ENCODE data around the gene MCM5. TPM values are rescaled to one million over a fixed set of nuclear protein-coding genes. Genes with fewer than 3 reads are reported as not detected.

MCM5 gene
- total and polyA plus RNA-seq, 2 experiments from 2014 or later = 288 to 325 TPM

GRCh38 chr22:35464399-35464798 is 64.5 kb downstream of the MCM5 start:
- H3K4me1 Mint-ChIP-seq = peaks cover 9% of the 10 kb centered on the region; the same call in 2 of the 3 replicates

GRCh38 chr22:35465109-35465701 is 65.3 kb downstream of the MCM5 start:
- Mint-ChIP-seq H3K4me1 (peaks cover 9% of the 10 kb centered on the region; the same call in 2 of the 3 replicates), H3K27ac (no peak overlapping the region), H3K4me3 (no peak overlapping the region), H3K27me3 (ENCODE audit: insufficient read depth, low read depth, poor library complexity) (peaks cover 6% of the 10 kb centered on the region), H3K9me3 (peaks cover 5% of the 10 kb centered on the region; the same call in 1 of the 3 replicates), H3K36me3 (ENCODE audit: low read depth) (peaks cover 6% of the 10 kb centered on the region)
- no peak overlapping the region for H2AFZ ChIP-seq
- H3K27ac ChIP-seq (ENCODE audit: low read depth) = no peak overlapping the region
- ATAC-seq (peak; percentile 60), DNase-seq (ENCODE audit: low spot score) (no peak)
- no peaks in the 10 kb centered on the region for H3K27me3 ChIP-seq (ENCODE audit: insufficient read depth)
- no peaks in the 10 kb centered on the region for H3K36me3 ChIP-seq (ENCODE audit: insufficient read depth)
- no peak overlapping the region for H3K4me3 ChIP-seq
- TF ChIP-seq JUNB (IDR thresholded peaks at IDR 0.05; ENCODE audit: unreplicated experiment) (no peak), POLR2AphosphoS5 (IDR thresholded peaks at IDR 0.05; ENCODE audit: low read depth) (no peak), CREB1 (CRISPR knock-in tag; IDR thresholded peaks at IDR 0.05; ENCODE audit: low read depth) (no peak), STAT1 (IDR thresholded peaks at IDR 0.05; ENCODE audit: unreplicated experiment) (no peak), ZNF114 (CRISPR knock-in tag; IDR thresholded peaks at IDR 0.05) (no peak), ZNF331 (CRISPR knock-in tag; IDR thresholded peaks at IDR 0.05; ENCODE audit: low read depth) (no peak), EZH2 (IDR thresholded peaks at IDR 0.05; ENCODE audit: low read depth, unreplicated experiment) (no peak), EZH2phosphoT487 (IDR thresholded peaks at IDR 0.05; ENCODE audit: unreplicated experiment) (no peak)
- TF ChIP-seq, protein P1, sequence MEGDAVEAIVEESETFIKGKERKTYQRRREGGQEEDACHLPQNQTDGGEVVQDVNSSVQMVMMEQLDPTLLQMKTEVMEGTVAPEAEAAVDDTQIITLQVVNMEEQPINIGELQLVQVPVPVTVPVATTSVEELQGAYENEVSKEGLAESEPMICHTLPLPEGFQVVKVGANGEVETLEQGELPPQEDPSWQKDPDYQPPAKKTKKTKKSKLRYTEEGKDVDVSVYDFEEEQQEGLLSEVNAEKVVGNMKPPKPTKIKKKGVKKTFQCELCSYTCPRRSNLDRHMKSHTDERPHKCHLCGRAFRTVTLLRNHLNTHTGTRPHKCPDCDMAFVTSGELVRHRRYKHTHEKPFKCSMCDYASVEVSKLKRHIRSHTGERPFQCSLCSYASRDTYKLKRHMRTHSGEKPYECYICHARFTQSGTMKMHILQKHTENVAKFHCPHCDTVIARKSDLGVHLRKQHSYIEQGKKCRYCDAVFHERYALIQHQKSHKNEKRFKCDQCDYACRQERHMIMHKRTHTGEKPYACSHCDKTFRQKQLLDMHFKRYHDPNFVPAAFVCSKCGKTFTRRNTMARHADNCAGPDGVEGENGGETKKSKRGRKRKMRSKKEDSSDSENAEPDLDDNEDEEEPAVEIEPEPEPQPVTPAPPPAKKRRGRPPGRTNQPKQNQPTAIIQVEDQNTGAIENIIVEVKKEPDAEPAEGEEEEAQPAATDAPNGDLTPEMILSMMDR (conservative IDR thresholded peaks at IDR 0.05; ENCODE audit: low read depth in 2 of 2) = no peak
- TF ChIP-seq, protein P2, sequence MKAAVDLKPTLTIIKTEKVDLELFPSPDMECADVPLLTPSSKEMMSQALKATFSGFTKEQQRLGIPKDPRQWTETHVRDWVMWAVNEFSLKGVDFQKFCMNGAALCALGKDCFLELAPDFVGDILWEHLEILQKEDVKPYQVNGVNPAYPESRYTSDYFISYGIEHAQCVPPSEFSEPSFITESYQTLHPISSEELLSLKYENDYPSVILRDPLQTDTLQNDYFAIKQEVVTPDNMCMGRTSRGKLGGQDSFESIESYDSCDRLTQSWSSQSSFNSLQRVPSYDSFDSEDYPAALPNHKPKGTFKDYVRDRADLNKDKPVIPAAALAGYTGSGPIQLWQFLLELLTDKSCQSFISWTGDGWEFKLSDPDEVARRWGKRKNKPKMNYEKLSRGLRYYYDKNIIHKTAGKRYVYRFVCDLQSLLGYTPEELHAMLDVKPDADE (IDR thresholded peaks at IDR 0.05) = no peak
- TF ChIP-seq, protein P3, sequence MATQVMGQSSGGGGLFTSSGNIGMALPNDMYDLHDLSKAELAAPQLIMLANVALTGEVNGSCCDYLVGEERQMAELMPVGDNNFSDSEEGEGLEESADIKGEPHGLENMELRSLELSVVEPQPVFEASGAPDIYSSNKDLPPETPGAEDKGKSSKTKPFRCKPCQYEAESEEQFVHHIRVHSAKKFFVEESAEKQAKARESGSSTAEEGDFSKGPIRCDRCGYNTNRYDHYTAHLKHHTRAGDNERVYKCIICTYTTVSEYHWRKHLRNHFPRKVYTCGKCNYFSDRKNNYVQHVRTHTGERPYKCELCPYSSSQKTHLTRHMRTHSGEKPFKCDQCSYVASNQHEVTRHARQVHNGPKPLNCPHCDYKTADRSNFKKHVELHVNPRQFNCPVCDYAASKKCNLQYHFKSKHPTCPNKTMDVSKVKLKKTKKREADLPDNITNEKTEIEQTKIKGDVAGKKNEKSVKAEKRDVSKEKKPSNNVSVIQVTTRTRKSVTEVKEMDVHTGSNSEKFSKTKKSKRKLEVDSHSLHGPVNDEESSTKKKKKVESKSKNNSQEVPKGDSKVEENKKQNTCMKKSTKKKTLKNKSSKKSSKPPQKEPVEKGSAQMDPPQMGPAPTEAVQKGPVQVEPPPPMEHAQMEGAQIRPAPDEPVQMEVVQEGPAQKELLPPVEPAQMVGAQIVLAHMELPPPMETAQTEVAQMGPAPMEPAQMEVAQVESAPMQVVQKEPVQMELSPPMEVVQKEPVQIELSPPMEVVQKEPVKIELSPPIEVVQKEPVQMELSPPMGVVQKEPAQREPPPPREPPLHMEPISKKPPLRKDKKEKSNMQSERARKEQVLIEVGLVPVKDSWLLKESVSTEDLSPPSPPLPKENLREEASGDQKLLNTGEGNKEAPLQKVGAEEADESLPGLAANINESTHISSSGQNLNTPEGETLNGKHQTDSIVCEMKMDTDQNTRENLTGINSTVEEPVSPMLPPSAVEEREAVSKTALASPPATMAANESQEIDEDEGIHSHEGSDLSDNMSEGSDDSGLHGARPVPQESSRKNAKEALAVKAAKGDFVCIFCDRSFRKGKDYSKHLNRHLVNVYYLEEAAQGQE (IDR thresholded peaks at IDR 0.05; ENCODE audit: unreplicated experiment) = no peak
- no peak overlapping the region for H3K4me2 ChIP-seq
- no peaks in the 10 kb centered on the region for H3K9me2 ChIP-seq (ENCODE audit: insufficient read depth)
- H3K79me2 ChIP-seq (replicated peaks; ENCODE audit: insufficient read depth) = no peaks in the 10 kb centered on the region
- H3K4me1 ChIP-seq (ENCODE audit: insufficient read depth) = no peaks in the 10 kb centered on the region
- H3F3A ChIP-seq (replicated peaks; ENCODE audit: low read depth) = no peaks in the 10 kb centered on the region
- H4K20me1 ChIP-seq (replicated peaks; ENCODE audit: insufficient read depth) = no peaks in the 10 kb centered on the region

More at GRCh38 chr22:35464399-35464798, 64.5 kb downstream of the MCM5 start:
- H3K27me3 ChIP-seq (ENCODE audit: insufficient read depth) = no peaks in the 10 kb centered on the region
- no peaks in the 10 kb centered on the region for H4K20me1 ChIP-seq (replicated peaks; ENCODE audit: insufficient read depth)
- H2AFZ ChIP-seq = no peak overlapping the region
- DNase-seq (ENCODE audit: low spot score) = no peak
- TF ChIP-seq, protein P1 (conservative IDR thresholded peaks at IDR 0.05; ENCODE audit: low read depth in 2 of 2) = no peak
- Mint-ChIP-seq H3K27ac (no peak overlapping the region), H3K27me3 (ENCODE audit: insufficient read depth, low read depth, poor library complexity) (peaks cover 6% of the 10 kb centered on the region), H3K9me3 (peaks cover 4% of the 10 kb centered on the region; the same call in 1 of the 3 replicates), H3K4me3 (no peak overlapping the region), H3K36me3 (ENCODE audit: low read depth) (peaks cover 3% of the 10 kb centered on the region; the same call in 1 of the 3 replicates)
- no peaks in the 10 kb centered on the region for H3K9me2 ChIP-seq (ENCODE audit: insufficient read depth)
- H3K36me3 ChIP-seq (ENCODE audit: insufficient read depth) = no peaks in the 10 kb centered on the region
- H3K4me2 ChIP-seq = no peak overlapping the region
- no peaks in the 10 kb centered on the region for H3K79me2 ChIP-seq (replicated peaks; ENCODE audit: insufficient read depth)
- no peaks in the 10 kb centered on the region for H3F3A ChIP-seq (replicated peaks; ENCODE audit: low read depth)
- H3K4me1 ChIP-seq (ENCODE audit: insufficient read depth) = no peaks in the 10 kb centered on the region
- H3K27ac ChIP-seq (ENCODE audit: low read depth) = no peak overlapping the region
- ATAC-seq = no peak
- no peak overlapping the region for H3K4me3 ChIP-seq

Data from GM23338 (cell line).